Liver (tissue), 9 donors: ENCODE data around the gene FREM2. TPM values are rescaled to one million over a fixed set of nuclear protein-coding genes. Genes with fewer than 3 reads are reported as not detected.

Source experiments
- DNase-seq: peaks from one replicate; pipeline ENCODE4 v3.0.0-alpha.2; 2017; ENCODE audit warnings: low spot score
- H3K27ac ChIP-seq, 2 donors: one replicate each; pipeline ENCODE4 v1.7.0; 2013; ENCODE audit warnings: inconsistent platforms in 2 of 2, low read length in 2 of 2, control low read depth in 1 of 2, low read depth in 1 of 2, mild to moderate bottlenecking in 1 of 2
- H3K27me3 ChIP-seq, 4 donors: one replicate each; pipeline versions ENCODE4 v1.6.1 to v1.7.0; 2013; ENCODE audit warnings: low read length in 3 of 4, inconsistent platforms in 1 of 4, mild to moderate bottlenecking in 1 of 4, moderate library complexity in 1 of 4; ENCODE audit not compliant: control insufficient read depth in 4 of 4, insufficient read depth in 4 of 4
- H3K36me3 ChIP-seq, 4 donors: one replicate each; pipeline versions ENCODE4 v1.6.1 to v1.7.0; 2013; ENCODE audit warnings: low read length in 3 of 4, mild to moderate bottlenecking in 3 of 4, low read depth in 1 of 4, moderate library complexity in 1 of 4; ENCODE audit not compliant: control insufficient read depth in 4 of 4, insufficient read depth in 3 of 4
- H3K4me1 ChIP-seq, 4 donors: one replicate each; pipeline versions ENCODE4 v1.6.1 to v1.7.0; 2013; ENCODE audit warnings: low read length in 3 of 4, mild to moderate bottlenecking in 3 of 4, moderate library complexity in 1 of 4; ENCODE audit not compliant: control insufficient read depth in 4 of 4, insufficient read depth in 4 of 4
- H3K4me3 ChIP-seq, 3 donors: one replicate each; pipeline versions ENCODE4 v1.6.1 to v1.7.0; 2013; ENCODE audit warnings: low read length in 3 of 3, control low read depth in 1 of 3, low read depth in 1 of 3, mild to moderate bottlenecking in 1 of 3
- H3K9ac ChIP-seq, 2 donors: one replicate each; pipeline ENCODE4 v1.7.0; 2013; ENCODE audit warnings: low read length in 2 of 2, mild to moderate bottlenecking in 2 of 2, moderate library complexity in 2 of 2, control low read depth in 1 of 2, low read depth in 1 of 2
- H3K9me3 ChIP-seq, 4 donors: one replicate each; pipeline versions ENCODE4 v1.6.1 to v1.7.0; 2013; ENCODE audit warnings: low read length in 3 of 4; ENCODE audit not compliant: control insufficient read depth in 4 of 4
- CTCF ChIP-seq: fragments of 150-350 bp; IDR thresholded peaks from 2 replicates; pipeline ENCODE4 v1.5.1; 2017; ENCODE audit warnings: improper control_type of control experiment, low read depth, low read length; ENCODE audit not compliant: missing input control
- EGR1 ChIP-seq, 2 donors: IDR thresholded peaks; 2 replicates each; pipeline ENCODE4 v1.6.1; 2016 to 2018; ENCODE audit warnings: antibody characterized with exemption in 2 of 2, low read depth in 2 of 2
- GABPA ChIP-seq, 2 donors: IDR thresholded peaks in 1 of 2; conservative IDR thresholded peaks in 1 of 2; 2 replicates each; pipeline ENCODE4 v1.6.1; 2016; ENCODE audit warnings: antibody characterized with exemption in 2 of 2, mild to moderate bottlenecking in 1 of 2, moderate library complexity in 1 of 2
- HNF4G ChIP-seq: IDR thresholded peaks from 2 replicates; pipeline ENCODE4 v1.6.1; 2016; ENCODE audit warnings: antibody characterized with exemption
- JUND ChIP-seq, 2 donors: IDR thresholded peaks; 2 replicates each; pipeline ENCODE4 v1.6.1; 2016; ENCODE audit warnings: antibody characterized with exemption in 2 of 2
- RAD21 ChIP-seq, 2 donors: IDR thresholded peaks; 2 replicates each; pipeline ENCODE4 v1.6.1; 2016; ENCODE audit warnings: antibody characterized with exemption in 2 of 2, mild to moderate bottlenecking in 2 of 2
- whole genome bisulfite sequencing: extraction: QIAGEN DNeasy Blood & Tissue Kit; methylation state at CpG from one replicate; pipeline ENCODE4 v1.1.7; 2013; 5-methylcytosine and 5-hydroxymethylcytosine counted together
- polyA plus RNA-seq, 2 donors: library from polyadenylated mRNA; stranded (reverse) in 1 of 2; unstranded in 1 of 2; fragments of 200-250 nt in 1 of 2; fragments of >200 nt in 1 of 2; fragmentation: Nextera tagmentation in 1 of 2; extraction: Ambion mirVana in 1 of 2; gene quantifications; one replicate each; pipeline versions ENCODE4 v1.2.1 to v1.2.3, GENCODE V29; 2013 to 2015
- total RNA-seq, 2 donors: library from RNA; depleted of rRNA; stranded (reverse); fragments of >200 nt; gene quantifications; one replicate each; pipeline ENCODE4 v1.2.3, GENCODE V29; 2014
- TF ChIP-seq, protein P1 (sequence below): IDR thresholded peaks from 2 replicates; pipeline ENCODE4 v1.6.1; 2016; ENCODE audit warnings: antibody characterized with exemption
- TF ChIP-seq, protein P2 (sequence below): IDR thresholded peaks from 2 replicates; pipeline ENCODE4 v1.6.1; 2016; ENCODE audit warnings: antibody characterized with exemption, mild to moderate bottlenecking
- donor health status: healthy.
- donor health status: healthy.
- donor health status: healthy.
- donor health status: healthy.
- donor health status: healthy.

FREM2 gene
- total and polyA plus RNA-seq, 4 donors = 0.17 to 1.7 (median 0.37) TPM

- DNase-seq = no peak
- no peaks in the 10 kb centered on the region for H3K36me3 ChIP-seq
- WGBS = 73% methylated on average over 1 of the region's 1 CpG
- no peak overlapping the region for H3K27ac ChIP-seq
- TF ChIP-seq, protein P1, sequence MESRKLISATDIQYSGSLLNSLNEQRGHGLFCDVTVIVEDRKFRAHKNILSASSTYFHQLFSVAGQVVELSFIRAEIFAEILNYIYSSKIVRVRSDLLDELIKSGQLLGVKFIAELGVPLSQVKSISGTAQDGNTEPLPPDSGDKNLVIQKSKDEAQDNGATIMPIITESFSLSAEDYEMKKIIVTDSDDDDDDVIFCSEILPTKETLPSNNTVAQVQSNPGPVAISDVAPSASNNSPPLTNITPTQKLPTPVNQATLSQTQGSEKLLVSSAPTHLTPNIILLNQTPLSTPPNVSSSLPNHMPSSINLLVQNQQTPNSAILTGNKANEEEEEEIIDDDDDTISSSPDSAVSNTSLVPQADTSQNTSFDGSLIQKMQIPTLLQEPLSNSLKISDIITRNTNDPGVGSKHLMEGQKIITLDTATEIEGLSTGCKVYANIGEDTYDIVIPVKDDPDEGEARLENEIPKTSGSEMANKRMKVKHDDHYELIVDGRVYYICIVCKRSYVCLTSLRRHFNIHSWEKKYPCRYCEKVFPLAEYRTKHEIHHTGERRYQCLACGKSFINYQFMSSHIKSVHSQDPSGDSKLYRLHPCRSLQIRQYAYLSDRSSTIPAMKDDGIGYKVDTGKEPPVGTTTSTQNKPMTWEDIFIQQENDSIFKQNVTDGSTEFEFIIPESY = no peak
- TF ChIP-seq CTCF (no peak), RAD21 (IDR thresholded peaks at IDR 0.05) (no peak), EGR1 (IDR thresholded peaks at IDR 0.05; ENCODE audit: low read depth in 2 of 2) (no peak), HNF4G (no peak), GABPA (IDR thresholded peaks at IDR 0.05 in 1 of 2, conservative IDR thresholded peaks at IDR 0.05 in 1 of 2) (no peak), JUND (IDR thresholded peaks at IDR 0.05) (no peak)
- TF ChIP-seq, protein P2, sequence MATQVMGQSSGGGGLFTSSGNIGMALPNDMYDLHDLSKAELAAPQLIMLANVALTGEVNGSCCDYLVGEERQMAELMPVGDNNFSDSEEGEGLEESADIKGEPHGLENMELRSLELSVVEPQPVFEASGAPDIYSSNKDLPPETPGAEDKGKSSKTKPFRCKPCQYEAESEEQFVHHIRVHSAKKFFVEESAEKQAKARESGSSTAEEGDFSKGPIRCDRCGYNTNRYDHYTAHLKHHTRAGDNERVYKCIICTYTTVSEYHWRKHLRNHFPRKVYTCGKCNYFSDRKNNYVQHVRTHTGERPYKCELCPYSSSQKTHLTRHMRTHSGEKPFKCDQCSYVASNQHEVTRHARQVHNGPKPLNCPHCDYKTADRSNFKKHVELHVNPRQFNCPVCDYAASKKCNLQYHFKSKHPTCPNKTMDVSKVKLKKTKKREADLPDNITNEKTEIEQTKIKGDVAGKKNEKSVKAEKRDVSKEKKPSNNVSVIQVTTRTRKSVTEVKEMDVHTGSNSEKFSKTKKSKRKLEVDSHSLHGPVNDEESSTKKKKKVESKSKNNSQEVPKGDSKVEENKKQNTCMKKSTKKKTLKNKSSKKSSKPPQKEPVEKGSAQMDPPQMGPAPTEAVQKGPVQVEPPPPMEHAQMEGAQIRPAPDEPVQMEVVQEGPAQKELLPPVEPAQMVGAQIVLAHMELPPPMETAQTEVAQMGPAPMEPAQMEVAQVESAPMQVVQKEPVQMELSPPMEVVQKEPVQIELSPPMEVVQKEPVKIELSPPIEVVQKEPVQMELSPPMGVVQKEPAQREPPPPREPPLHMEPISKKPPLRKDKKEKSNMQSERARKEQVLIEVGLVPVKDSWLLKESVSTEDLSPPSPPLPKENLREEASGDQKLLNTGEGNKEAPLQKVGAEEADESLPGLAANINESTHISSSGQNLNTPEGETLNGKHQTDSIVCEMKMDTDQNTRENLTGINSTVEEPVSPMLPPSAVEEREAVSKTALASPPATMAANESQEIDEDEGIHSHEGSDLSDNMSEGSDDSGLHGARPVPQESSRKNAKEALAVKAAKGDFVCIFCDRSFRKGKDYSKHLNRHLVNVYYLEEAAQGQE = no peak
- H3K4me1 ChIP-seq = no peaks in the 10 kb centered on the region
- H3K9me3 ChIP-seq = peaks cover 0 to 8% (median 3%) of the 10 kb centered on the region in 4 donors
- no peak overlapping the region for H3K9ac ChIP-seq
- no peaks in the 10 kb centered on the region for H3K27me3 ChIP-seq
- no peak overlapping the region for H3K4me3 ChIP-seq
These were observed 127.5 kb downstream of the FREM2 start for GRCh38 chr13:38814331-38814730.

- Histone ChIP-seq H3K9ac (no peak overlapping the region), H3K36me3 (no peaks in the 10 kb centered on the region), H3K27ac (no peak overlapping the region), H3K9me3 (no peaks in the 10 kb centered on the region), H3K4me3 (no peak overlapping the region), H3K4me1 (no peaks in the 10 kb centered on the region), H3K27me3 (no peaks in the 10 kb centered on the region)
- 77% methylated on average over 1 of the region's 1 CpG for WGBS
- no peak for DNase-seq
- TF ChIP-seq, protein P2 = no peak
- TF ChIP-seq HNF4G = no peak
These were observed 132.2 kb downstream of the FREM2 start for GRCh38 chr13:38819053-38819452.
